SU-DHL-6 (cell line): ENCODE data around the gene SPDYE1.

ENCODE experiments used
- H2AFZ ChIP-seq: fragments of 200-600 bp; sonication (generic); 2 replicates; pipeline ENCODE4 v1.6.1; 2014; ENCODE audit warnings: low read depth, mild to moderate bottlenecking, moderate library complexity, mixed read lengths, antibody characterized with exemption, low read length; ENCODE audit not compliant: severe bottlenecking
- H3F3A ChIP-seq: fragments of 200-600 bp; shearing (Covaris generic); 2 replicates; pipeline ENCODE4 v1.6.0; 2016; ENCODE audit warnings: antibody characterized with exemption, mild to moderate bottlenecking; ENCODE audit not compliant: insufficient read depth
- H3K27ac ChIP-seq: fragments of 200-600 bp; sonication (generic); 2 replicates; pipeline ENCODE4 v1.5.1; 2016; ENCODE audit warnings: low read depth, mild to moderate bottlenecking, low read length, moderate library complexity, mixed read lengths
- H3K27me3 ChIP-seq: fragments of 200-600 bp; sonication (generic), shearing (Covaris generic); 2 replicates; pipeline ENCODE4 v1.6.0; 2014; ENCODE audit warnings: mild to moderate bottlenecking, low read length
- H3K36me3 ChIP-seq: fragments of 200-600 bp; sonication (generic); 2 replicates; pipeline ENCODE4 v1.6.1; 2014; ENCODE audit warnings: mild to moderate bottlenecking, low read length, mixed read lengths
- H3K4me2 ChIP-seq: fragments of 300-600, 200-600 bp; shearing (Covaris generic), sonication (generic); 2 replicates; pipeline ENCODE4 v1.6.0; 2014; ENCODE audit warnings: low read length, low read depth, mild to moderate bottlenecking; ENCODE audit not compliant: poor library complexity, severe bottlenecking
- H3K4me3 ChIP-seq: fragments of 200-600 bp; sonication (generic); 2 replicates; pipeline ENCODE4 v1.5.1; 2014; ENCODE audit warnings: antibody characterized with exemption, low read length, mild to moderate bottlenecking, mixed read lengths; ENCODE audit not compliant: insufficient read depth, poor library complexity, severe bottlenecking
- H3K79me2 ChIP-seq: fragments of 200-600 bp; sonication (generic); 2 replicates; pipeline ENCODE4 v1.6.1; 2014; ENCODE audit warnings: mild to moderate bottlenecking, low read length, moderate library complexity; ENCODE audit not compliant: insufficient read depth
- H3K9ac ChIP-seq: fragments of 200-600 bp; sonication (generic); 2 replicates; pipeline ENCODE4 v1.7.0; 2014; ENCODE audit warnings: mild to moderate bottlenecking, low read length
- H3K9me2 ChIP-seq: fragments of 200-600 bp; sonication (generic); replicated peaks from 2 replicates; pipeline ENCODE4 v1.6.1; 2014; ENCODE audit warnings: low read length; ENCODE audit not compliant: insufficient read depth
- H3K9me3 ChIP-seq: fragments of 200-600 bp; sonication (generic); 2 replicates; pipeline ENCODE4 v1.6.1; 2014; ENCODE audit warnings: low read length, mixed read lengths; ENCODE audit not compliant: insufficient read depth
- H4K20me1 ChIP-seq: fragments of 200-600 bp; sonication (generic); 2 replicates; pipeline ENCODE4 v1.6.1; 2014; ENCODE audit warnings: low read depth, mild to moderate bottlenecking, antibody characterized with exemption, low read length, moderate library complexity, mixed read lengths
- EZH2phosphoT487 ChIP-seq: fragments of 200-600 bp; sonication (generic), shearing (Covaris generic); conservative IDR thresholded peaks from 2 replicates; pipeline ENCODE4 v1.6.1; 2018; ENCODE audit warnings: mild to moderate bottlenecking, antibody characterized with exemption, low read length, moderate library complexity, mixed read lengths
- TF ChIP-seq, protein P1 (sequence below): fragments of 200-600 bp; sonication (generic); IDR thresholded peaks from one replicate; pipeline ENCODE4 v1.5.1; 2017; ENCODE audit warnings: antibody characterized with exemption, mild to moderate bottlenecking, low read length, moderate library complexity; ENCODE audit not compliant: insufficient read depth, poor library complexity, severe bottlenecking

Gene SPDYE1

DNA sequence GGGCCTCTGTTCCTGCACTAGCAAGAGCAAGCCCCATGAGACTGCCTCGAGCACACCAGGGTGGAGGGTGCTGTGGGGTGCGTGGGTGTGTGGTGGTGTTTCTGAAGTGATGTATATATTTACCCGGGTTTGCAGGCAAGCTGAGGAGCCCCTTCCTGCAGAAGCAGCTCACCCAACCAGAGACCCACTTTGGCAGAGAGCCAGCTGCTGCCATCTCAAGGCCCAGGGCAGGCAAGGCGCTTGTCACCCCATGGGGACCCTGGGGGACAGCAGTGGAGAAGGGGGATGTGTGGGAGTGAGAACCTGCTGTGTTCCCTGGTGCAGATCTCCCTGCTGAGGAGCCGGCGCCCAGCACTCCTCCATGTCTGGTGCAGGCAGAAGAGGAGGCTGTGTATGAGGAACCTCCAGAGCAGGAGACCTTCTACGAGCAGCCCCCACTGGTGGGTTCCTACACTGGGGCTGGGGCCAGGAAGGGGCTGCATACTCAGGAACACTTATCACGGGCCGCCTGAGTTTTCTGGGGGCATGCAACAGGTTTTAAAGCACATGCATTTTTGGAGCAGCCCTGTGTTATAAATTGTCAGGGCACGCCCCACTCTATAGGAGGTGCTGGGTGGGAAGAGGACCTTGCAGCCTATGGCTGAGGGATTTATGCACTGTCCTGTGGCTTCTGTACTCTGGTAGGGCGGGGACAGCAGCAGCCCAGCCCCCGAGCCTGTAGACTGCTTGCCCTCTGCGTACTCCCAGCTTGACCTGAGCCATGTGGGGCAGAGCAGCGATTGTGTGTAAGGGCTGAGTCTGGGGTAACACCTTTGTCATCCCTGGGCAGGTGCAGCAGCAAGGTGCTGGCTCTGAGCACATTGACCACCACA lies 61.8 kb downstream of the SPDYE1 start:
- Histone ChIP-seq H3K9ac (no peak overlapping the region), H3K27me3 (no peaks in the 10 kb centered on the region), H3K4me3 (no peak overlapping the region), H2AFZ (no peak overlapping the region), H3K27ac (peak overlapping the region; percentile 9; the same call in 1 of the 2 replicates), H3F3A (0 out of 2 replicates have a peak, but pooled peaks cover 3% of the 10 kb centered on the region), H3K9me2 (no peaks in the 10 kb centered on the region), H3K4me2 (no peak overlapping the region), H3K9me3 (no peaks in the 10 kb centered on the region), H3K79me2 (peaks cover 16% of the 10 kb centered on the region; the same call in 1 of the 2 replicates), H3K36me3 (peaks cover 19% of the 10 kb centered on the region; the same call in 1 of the 2 replicates), H4K20me1 (no peaks in the 10 kb centered on the region; the same call in 1 of the 2 replicates)
- no peak for TF ChIP-seq EZH2phosphoT487
- TF ChIP-seq, protein P1, sequence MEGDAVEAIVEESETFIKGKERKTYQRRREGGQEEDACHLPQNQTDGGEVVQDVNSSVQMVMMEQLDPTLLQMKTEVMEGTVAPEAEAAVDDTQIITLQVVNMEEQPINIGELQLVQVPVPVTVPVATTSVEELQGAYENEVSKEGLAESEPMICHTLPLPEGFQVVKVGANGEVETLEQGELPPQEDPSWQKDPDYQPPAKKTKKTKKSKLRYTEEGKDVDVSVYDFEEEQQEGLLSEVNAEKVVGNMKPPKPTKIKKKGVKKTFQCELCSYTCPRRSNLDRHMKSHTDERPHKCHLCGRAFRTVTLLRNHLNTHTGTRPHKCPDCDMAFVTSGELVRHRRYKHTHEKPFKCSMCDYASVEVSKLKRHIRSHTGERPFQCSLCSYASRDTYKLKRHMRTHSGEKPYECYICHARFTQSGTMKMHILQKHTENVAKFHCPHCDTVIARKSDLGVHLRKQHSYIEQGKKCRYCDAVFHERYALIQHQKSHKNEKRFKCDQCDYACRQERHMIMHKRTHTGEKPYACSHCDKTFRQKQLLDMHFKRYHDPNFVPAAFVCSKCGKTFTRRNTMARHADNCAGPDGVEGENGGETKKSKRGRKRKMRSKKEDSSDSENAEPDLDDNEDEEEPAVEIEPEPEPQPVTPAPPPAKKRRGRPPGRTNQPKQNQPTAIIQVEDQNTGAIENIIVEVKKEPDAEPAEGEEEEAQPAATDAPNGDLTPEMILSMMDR, result no peak
